Measurements from ENCODE around the gene MSRB3. TPM values are rescaled to one million over a fixed set of nuclear protein-coding genes. Genes with fewer than 3 reads are reported as not detected.

Gene MSRB3
- total and polyA plus RNA-seq, 12 donors = 44.7 to 169 (median 119) TPM

DNA sequence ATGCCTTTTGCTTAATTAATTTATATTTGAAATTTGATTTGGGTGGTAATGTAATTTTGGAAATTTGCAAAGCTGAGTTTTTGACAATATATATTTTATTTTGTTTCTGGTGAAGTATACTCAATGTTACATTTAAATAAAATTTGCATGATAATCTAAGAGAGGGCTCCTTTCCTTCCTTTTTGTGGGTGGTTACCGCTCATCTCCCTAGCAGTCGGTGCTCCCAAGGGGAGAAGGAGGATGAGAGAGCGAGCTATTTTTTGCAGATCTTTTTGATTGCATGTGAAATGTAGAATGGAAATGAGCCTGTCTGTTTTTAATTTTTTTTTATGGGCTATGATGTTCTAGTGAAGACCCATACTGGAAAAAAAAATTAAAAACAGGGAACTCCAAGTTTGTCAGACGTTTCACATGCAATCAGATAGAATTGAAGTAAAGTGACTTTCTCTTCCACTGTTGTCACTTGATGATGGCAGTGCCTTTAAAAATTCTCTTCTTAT lies 39.8 kb downstream of the MSRB3 start:
- TF ChIP-seq, protein P1, sequence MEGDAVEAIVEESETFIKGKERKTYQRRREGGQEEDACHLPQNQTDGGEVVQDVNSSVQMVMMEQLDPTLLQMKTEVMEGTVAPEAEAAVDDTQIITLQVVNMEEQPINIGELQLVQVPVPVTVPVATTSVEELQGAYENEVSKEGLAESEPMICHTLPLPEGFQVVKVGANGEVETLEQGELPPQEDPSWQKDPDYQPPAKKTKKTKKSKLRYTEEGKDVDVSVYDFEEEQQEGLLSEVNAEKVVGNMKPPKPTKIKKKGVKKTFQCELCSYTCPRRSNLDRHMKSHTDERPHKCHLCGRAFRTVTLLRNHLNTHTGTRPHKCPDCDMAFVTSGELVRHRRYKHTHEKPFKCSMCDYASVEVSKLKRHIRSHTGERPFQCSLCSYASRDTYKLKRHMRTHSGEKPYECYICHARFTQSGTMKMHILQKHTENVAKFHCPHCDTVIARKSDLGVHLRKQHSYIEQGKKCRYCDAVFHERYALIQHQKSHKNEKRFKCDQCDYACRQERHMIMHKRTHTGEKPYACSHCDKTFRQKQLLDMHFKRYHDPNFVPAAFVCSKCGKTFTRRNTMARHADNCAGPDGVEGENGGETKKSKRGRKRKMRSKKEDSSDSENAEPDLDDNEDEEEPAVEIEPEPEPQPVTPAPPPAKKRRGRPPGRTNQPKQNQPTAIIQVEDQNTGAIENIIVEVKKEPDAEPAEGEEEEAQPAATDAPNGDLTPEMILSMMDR (IDR thresholded peaks at IDR 0.05) = no peak
- ATAC-seq = no peak
- no peaks in the 10 kb centered on the region for H3K27me3 ChIP-seq
- H3K4me3 ChIP-seq = no peak overlapping the region
- peaks cover 0 to 24% (median 0%) of the 10 kb centered on the region in 9 donors for H3K4me1 ChIP-seq
- H3K36me3 ChIP-seq = peaks cover 0 to 7% (median 0%) of the 10 kb centered on the region in 9 donors
- no peak overlapping the region for H3K27ac ChIP-seq
- intact Hi-C loops (cut with DNase I) = loop anchor here in 1 of 10 donors (10.0 kb wide), 2 partner anchors 357 to 787 kb away; no protein-coding TSS in a partner anchor
- DNase-seq = no peak
- no peaks in the 10 kb centered on the region for H3K9me3 ChIP-seq
- WGBS, 2 donors = 73 to 78% methylated on average over 4 of the region's 4 CpGs

DNA sequence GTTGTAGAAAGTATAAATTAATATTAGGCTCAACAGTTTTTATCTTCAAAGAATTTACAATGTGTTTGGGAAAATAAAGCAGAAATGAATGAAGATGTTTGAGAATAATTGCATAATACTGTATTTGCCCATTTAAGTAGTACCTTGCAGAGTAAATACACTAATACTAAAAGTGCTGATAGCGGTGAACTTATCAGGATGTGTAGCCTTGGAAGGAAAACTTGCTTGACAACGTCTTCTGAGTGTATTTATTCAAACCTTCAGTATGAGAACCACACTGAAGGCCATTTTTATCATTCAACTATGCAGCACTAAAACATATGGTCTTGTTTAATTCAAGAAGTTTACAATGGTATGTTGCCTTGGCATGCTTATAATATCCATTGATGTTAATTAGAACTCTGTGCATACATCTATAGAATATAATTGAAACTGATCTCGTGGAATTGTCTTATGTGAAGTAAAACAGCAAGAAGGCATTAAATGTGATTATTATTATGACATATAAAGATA lies 41.3 kb downstream of the MSRB3 start:
- Histone ChIP-seq H3K4me3 (no peak overlapping the region), H3K9me3 (no peaks in the 10 kb centered on the region), H3K27ac (no peak overlapping the region), H3K27me3 (no peaks in the 10 kb centered on the region), H3K36me3 (peaks cover 0 to 7% (median 0%) of the 10 kb centered on the region in 9 donors), H3K4me1 (peaks cover 0 to 25% (median 0%) of the 10 kb centered on the region in 9 donors)
- intact Hi-C loops (cut with DNase I) = loop anchor here in 1 of 10 donors (10.0 kb wide), 2 partner anchors 355 to 785 kb away; no protein-coding TSS in a partner anchor
- TF ChIP-seq, protein P1 (IDR thresholded peaks at IDR 0.05) = no peak
- ATAC-seq (no peak), DNase-seq (no peak)
- 74 to 76% methylated on average over 3 of the region's 3 CpGs for WGBS, 2 donors

DNA sequence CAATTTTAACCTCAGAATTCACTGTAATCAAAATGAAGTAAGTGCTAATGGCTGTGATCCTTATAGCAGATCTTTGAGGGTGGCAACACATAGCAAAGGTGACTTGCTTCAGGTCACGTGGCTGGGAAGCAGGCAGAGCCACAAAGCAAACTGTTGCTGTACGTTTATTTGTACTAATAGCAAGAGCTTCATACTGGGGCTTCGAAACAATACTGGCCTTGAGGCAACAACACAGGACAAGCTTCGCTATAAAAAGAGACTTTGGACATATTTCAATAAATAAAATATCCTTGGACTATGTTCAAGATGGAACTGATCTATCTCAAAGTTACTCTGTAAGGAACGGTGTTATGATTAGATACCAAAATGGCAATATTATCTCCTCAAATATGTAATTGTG lies 44.6 kb downstream of the MSRB3 start:
- peaks cover 0 to 38% (median 9%) of the 10 kb centered on the region in 9 donors for H3K4me1 ChIP-seq
- DNase-seq (no peak), ATAC-seq (no peak)
- TF ChIP-seq, protein P1 (IDR thresholded peaks at IDR 0.05) = no peak
- intact Hi-C loops (cut with DNase I) = no loop called here
- H3K4me3 ChIP-seq = no peak overlapping the region
- 36 to 47% methylated on average over 5 of the region's 5 CpGs for WGBS, 2 donors
- no peaks in the 10 kb centered on the region for H3K27me3 ChIP-seq
- H3K27ac ChIP-seq = no peak overlapping the region
- no peaks in the 10 kb centered on the region for H3K36me3 ChIP-seq
- H3K9me3 ChIP-seq = no peaks in the 10 kb centered on the region

DNA sequence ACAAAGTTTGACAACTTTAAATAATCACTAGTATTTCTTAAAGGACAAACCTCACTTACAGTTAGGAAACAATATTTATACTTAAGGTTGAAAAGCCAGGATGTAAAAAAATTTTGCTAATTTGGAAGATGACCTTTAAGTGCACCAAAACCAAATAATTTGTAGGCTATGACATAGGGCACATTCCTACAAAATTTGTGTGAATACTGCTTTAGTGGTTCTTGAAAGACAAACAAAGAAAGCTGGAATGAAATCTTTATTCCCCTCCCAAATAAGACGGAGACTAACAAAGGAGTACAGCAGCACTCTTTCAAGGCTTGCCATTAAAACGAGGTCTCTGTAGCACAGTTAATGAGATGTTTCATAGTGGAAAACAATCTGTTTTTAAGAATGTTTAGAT lies 45.6 kb downstream of the MSRB3 start:
- 69 to 70% methylated on average over 2 of the region's 2 CpGs for WGBS, 2 donors
- intact Hi-C loops (cut with DNase I) = no loop called here
- ATAC-seq (no peak), DNase-seq (no peak)
- peaks cover 0 to 9% (median 0%) of the 10 kb centered on the region in 9 donors for H3K36me3 ChIP-seq
- no peaks in the 10 kb centered on the region for H3K9me3 ChIP-seq
- H3K27me3 ChIP-seq = no peaks in the 10 kb centered on the region
- peaks cover 0 to 38% (median 15%) of the 10 kb centered on the region in 9 donors for H3K4me1 ChIP-seq
- H3K4me3 ChIP-seq = no peak overlapping the region
- no peak overlapping the region for H3K27ac ChIP-seq
- TF ChIP-seq, protein P1 (IDR thresholded peaks at IDR 0.05) = no peak
